K562 (cell line): ENCODE measurements around the gene CXCR2. TPM values are rescaled to one million over a fixed set of nuclear protein-coding genes. Genes with fewer than 3 reads are reported as not detected.

Source experiments
- ATAC-seq: fragments of 200-7000 bp; cut with Tn5 transposase; 3 replicates; pipeline ENCODE4 v1.9.1; 2020; ENCODE audit warnings: moderate library complexity
- BruUV-seq: library from RNA; stranded (reverse); fragments of 400-500 nt; replicated peaks from 2 replicates; lab custom pipeline; 2021; lab: Mats Ljungman, UMichigan
- CTCF ChIA-PET: fragments of 300-600 bp; formaldehyde crosslinking; extraction: SDS; loops from one replicate; lab custom pipeline; 2021; ENCODE audit warnings: low intra/inter-chr PET ratio; lab: Yijun Ruan, JAX
- POLR2A ChIA-PET: fragments of 300-600, 350-650 bp; sonication (Branson Sonifier 250); formaldehyde crosslinking; extraction: SDS; loops from one replicate; lab custom pipeline; 2021; ENCODE audit warnings: antibody characterized with exemption, inconsistent platforms; lab: Yijun Ruan, JAX
- DNase-seq, 4 experiments: peaks; one replicate each; pipeline versions ENCODE4 v3.0.0 to v3.0.0-alpha.2; 2011 to 2018; ENCODE audit warnings: low spot score in 3 of 4, mixed read lengths in 3 of 4; ENCODE audit errors: extremely low read depth in 1 of 4
- FAIRE-seq: peaks from 2 replicates; lab custom pipeline; 2011; peaks lifted over from hg19 to GRCh38; lab: Jason Lieb, UNC
- H2AFZ ChIP-seq: 2 replicates; pipeline ENCODE4 v1.6.0; 2011; ENCODE audit warnings: low read depth, low read length, control low read depth, inconsistent platforms
- H3K27ac ChIP-seq: fragments of 200-600 bp; 3 replicates; pipeline ENCODE4 v1.8.0; 2011; ENCODE audit warnings: low read depth, mild to moderate bottlenecking, control low read depth, inconsistent platforms, low read length, moderate library complexity, mixed read lengths; ENCODE audit errors: extremely low read depth
- H3K27me3 ChIP-seq, 2 experiments: fragments of 300-600 bp in 1 of 2; 2 replicates in 1 of 2; 3 replicates in 1 of 2; pipeline versions ENCODE4 v1.6.0 to v1.8.0; 2011; ENCODE audit warnings: inconsistent platforms in 2 of 2, low read length in 2 of 2, mild to moderate bottlenecking in 1 of 2, mixed read lengths in 1 of 2, moderate library complexity in 1 of 2; ENCODE audit not compliant: control insufficient read depth in 2 of 2, insufficient read depth in 2 of 2
- H3K36me3 ChIP-seq: fragments of 300-600 bp; 3 replicates; pipeline ENCODE4 v1.8.0; 2011; ENCODE audit warnings: mild to moderate bottlenecking, low read length, inconsistent platforms; ENCODE audit not compliant: control insufficient read depth, insufficient read depth
- H3K4me1 ChIP-seq, 2 experiments: fragments of 200-600 bp in 1 of 2; replicated peaks in 1 of 2; 2 replicates in 1 of 2; 3 replicates in 1 of 2; pipeline versions ENCODE4 v1.5.1 to v1.8.0; 2011; ENCODE audit warnings: inconsistent platforms in 2 of 2, low read length in 2 of 2, mild to moderate bottlenecking in 1 of 2, mixed read lengths in 1 of 2, moderate library complexity in 1 of 2; ENCODE audit not compliant: control insufficient read depth in 2 of 2, insufficient read depth in 2 of 2
- H3K4me2 ChIP-seq: 2 replicates; pipeline ENCODE4 v1.6.1; 2011; ENCODE audit warnings: low read length, control low read depth, inconsistent platforms, mixed read lengths; ENCODE audit not compliant: insufficient read depth
- H3K4me3 ChIP-seq: fragments of 200-600 bp; sonication (generic), shearing (Covaris generic); 2 replicates; pipeline ENCODE4 v1.5.1; 2016; ENCODE audit warnings: control low read depth, inconsistent platforms
- H3K79me2 ChIP-seq: fragments of 200-600 bp; 3 replicates; pipeline ENCODE4 v1.8.0; 2011; ENCODE audit warnings: low read length, inconsistent platforms; ENCODE audit not compliant: control insufficient read depth, insufficient read depth
- H3K9ac ChIP-seq, 2 experiments: 2 replicates each; pipeline versions ENCODE4 v1.6.0 to v1.6.1; 2011; ENCODE audit warnings: low read depth in 2 of 2, low read length in 2 of 2, control low read depth in 1 of 2, inconsistent platforms in 1 of 2, mild to moderate bottlenecking in 1 of 2, mixed read lengths in 1 of 2; ENCODE audit not compliant: insufficient read depth in 1 of 2
- H3K9me1 ChIP-seq: one replicate; pipeline ENCODE4 v1.6.0; 2011; ENCODE audit warnings: inconsistent platforms, mild to moderate bottlenecking, low read length, moderate library complexity; ENCODE audit not compliant: control insufficient read depth, insufficient read depth
- H3K9me3 ChIP-seq: replicated peaks from 2 replicates; pipeline ENCODE4 v1.5.1; 2011; ENCODE audit warnings: low read depth, low read length, inconsistent platforms; ENCODE audit not compliant: control insufficient read depth, insufficient read depth
- H4K20me1 ChIP-seq: replicated peaks from 2 replicates; pipeline ENCODE4 v1.6.1; 2011; ENCODE audit warnings: low read length, inconsistent platforms, mixed read lengths; ENCODE audit not compliant: control insufficient read depth, insufficient read depth
- CBX3 ChIP-seq, 2 experiments: IDR thresholded peaks; 1 replicate in 1 of 2; 2 replicates in 1 of 2; pipeline ENCODE4 v1.6.1; 2012; ENCODE audit warnings: inconsistent platforms in 2 of 2, low read length in 2 of 2, borderline replicate concordance in 1 of 2, control low read depth in 1 of 2
- EP300 ChIP-seq: IDR thresholded peaks from 2 replicates; pipeline ENCODE4 v1.6.1; 2012; ENCODE audit warnings: low read length, improper control_type of control experiment
- SRSF3 ChIP-seq: fragments of 200-400 bp; formaldehyde crosslinking; IDR thresholded peaks from 2 replicates; pipeline ENCODE4 v1.6.1; 2016; ENCODE audit warnings: mild to moderate bottlenecking, low read length, moderate library complexity; ENCODE audit not compliant: insufficient read depth
- TCF7L2 ChIP-seq: fragments of 150-350 bp; IDR thresholded peaks from 2 replicates; pipeline ENCODE4 v1.6.1; 2016; ENCODE audit warnings: low read depth, mild to moderate bottlenecking, low read length, moderate library complexity
- WGBS: fragments of 100-300 bp; shearing (Covaris generic); methylation state at CpG from one replicate; pipeline ENCODE4 v1.1.6; 2016; ENCODE audit warnings: low coverage, mixed read lengths; ENCODE audit not compliant: insufficient coverage; ENCODE audit errors: missing lambda C conversion rate; 5-methylcytosine and 5-hydroxymethylcytosine counted together
- in situ Hi-C: fragments of 300-500 bp; cut with MboI; formaldehyde crosslinking; loops from 4 replicates; pipeline ENCODE4 v1.15.0; 2018; ENCODE audit warnings: inconsistent platforms, mixed read lengths
- intact Hi-C: fragments of 100-400 bp; cut with micrococcal nuclease; formaldehyde crosslinking; loops from 2 replicates; pipeline ENCODE4 v1.14.2; 2022
- polyA plus RNA-seq, 8 experiments: library from polyadenylated mRNA; depleted of rRNA in 4 of 8; stranded (reverse) in 5 of 8; unstranded in 3 of 8; fragments of >200 nt; fragmentation: Nextera tagmentation in 2 of 8; fragmentation: Illumina TruSeq in 1 of 8; extraction: Ambion mirVana in 2 of 8; extraction: Trizol in 1 of 8; gene quantifications; 2 replicates each; pipeline versions ENCODE4 v1.2.1 to v1.2.3, GENCODE V29; 2011 to 2014; ENCODE audit warnings: inconsistent platforms in 1 of 8, missing spikeins in 1 of 8
- total RNA-seq, 7 experiments: library from RNA; depleted of rRNA in 6 of 7; stranded (reverse); fragments of >200 nt in 6 of 7; fragmentation: Illumina TruSeq in 2 of 7; extraction: Trizol in 2 of 7; gene quantifications; 2 replicates each; pipeline versions ENCODE4 v1.2.1 to v1.2.3, GENCODE V29; 2011 to 2021; ENCODE audit warnings: low replicate concordance in 1 of 7
- TF ChIP-seq, protein P1 (sequence below): fragments of 250-450 bp; sonication (Bioruptor Pico); IDR thresholded peaks from 2 replicates; pipeline ENCODE4 v1.5.0; 2020; ENCODE audit warnings: mild to moderate bottlenecking, borderline replicate concordance
- TF ChIP-seq, protein P2 (sequence below): fragments of 250-450 bp; sonication (Bioruptor Pico); IDR thresholded peaks from 2 replicates; pipeline ENCODE4 v1.8.0; 2022; ENCODE audit warnings: moderate library complexity, mild to moderate bottlenecking, inconsistent platforms
- TF ChIP-seq, protein P3 (sequence below): sonication (generic); formaldehyde crosslinking; IDR thresholded peaks from 2 replicates; pipeline ENCODE4 v1.8.1; 2022; ENCODE audit warnings: missing genetic modification reagents

CXCR2 gene
- total and polyA plus RNA-seq, 9 of the 15 experiments (the other 6 are each of a cell fraction or from before 2014, with no cell fraction given): not detected

DNA sequence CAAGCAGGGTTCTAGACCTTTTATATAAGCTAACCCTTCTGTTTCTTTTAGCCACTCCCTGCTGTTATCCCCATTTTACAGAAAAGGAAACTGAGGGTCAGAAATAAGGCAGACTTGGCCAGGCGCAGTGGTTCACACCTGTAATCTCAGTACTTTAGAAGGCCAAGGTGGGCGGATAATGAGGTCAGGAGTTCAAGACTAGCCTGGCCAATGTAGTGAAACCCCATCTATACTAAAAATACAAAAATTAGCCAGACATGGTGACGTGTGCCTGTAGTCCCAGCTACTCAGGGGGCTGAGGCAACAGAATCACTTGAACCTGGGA lies 42.5 kb upstream of the CXCR2 start:
- no peak for DNase-seq
- Histone ChIP-seq H4K20me1 (no peaks in the 10 kb centered on the region), H3K4me1 (no peaks in the 10 kb centered on the region), H3K27ac (no peak overlapping the region), H3K36me3 (no peaks in the 10 kb centered on the region), H3K4me2 (no peak overlapping the region), H3K79me2 (no peaks in the 10 kb centered on the region), H2AFZ (no peak overlapping the region), H3K27me3 (0 out of 5 replicates have a peak, but pooled peaks cover 0 to 7% of the 10 kb centered on the region in 2 experiments), H3K4me3 (no peak overlapping the region), H3K9ac (no peak overlapping the region), H3K9me3 (no peaks in the 10 kb centered on the region), H3K9me1 (no peaks in the 10 kb centered on the region)
- no TSS peak for BruUV-seq
- in situ Hi-C loops (no loop called here), intact Hi-C loops (no loop called here)
- ATAC-seq: no peak
- 18% methylated on average over 3 of the region's 3 CpGs for WGBS
- no peak for FAIRE-seq
- POLR2A ChIA-PET: no interaction called here
- CTCF ChIA-PET: no interaction called here
- TF ChIP-seq, protein P1, sequence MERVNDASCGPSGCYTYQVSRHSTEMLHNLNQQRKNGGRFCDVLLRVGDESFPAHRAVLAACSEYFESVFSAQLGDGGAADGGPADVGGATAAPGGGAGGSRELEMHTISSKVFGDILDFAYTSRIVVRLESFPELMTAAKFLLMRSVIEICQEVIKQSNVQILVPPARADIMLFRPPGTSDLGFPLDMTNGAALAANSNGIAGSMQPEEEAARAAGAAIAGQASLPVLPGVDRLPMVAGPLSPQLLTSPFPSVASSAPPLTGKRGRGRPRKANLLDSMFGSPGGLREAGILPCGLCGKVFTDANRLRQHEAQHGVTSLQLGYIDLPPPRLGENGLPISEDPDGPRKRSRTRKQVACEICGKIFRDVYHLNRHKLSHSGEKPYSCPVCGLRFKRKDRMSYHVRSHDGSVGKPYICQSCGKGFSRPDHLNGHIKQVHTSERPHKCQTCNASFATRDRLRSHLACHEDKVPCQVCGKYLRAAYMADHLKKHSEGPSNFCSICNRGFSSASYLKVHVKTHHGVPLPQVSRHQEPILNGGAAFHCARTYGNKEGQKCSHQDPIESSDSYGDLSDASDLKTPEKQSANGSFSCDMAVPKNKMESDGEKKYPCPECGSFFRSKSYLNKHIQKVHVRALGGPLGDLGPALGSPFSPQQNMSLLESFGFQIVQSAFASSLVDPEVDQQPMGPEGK: no peak
- TF ChIP-seq CBX3 (IDR thresholded peaks at IDR 0.05; ENCODE audit: borderline replicate concordance in 1 of 2, low read length in 2 of 2) (no peak), TCF7L2 (no peak), EP300 (no peak), SRSF3 (no peak)
- TF ChIP-seq, protein P2, sequence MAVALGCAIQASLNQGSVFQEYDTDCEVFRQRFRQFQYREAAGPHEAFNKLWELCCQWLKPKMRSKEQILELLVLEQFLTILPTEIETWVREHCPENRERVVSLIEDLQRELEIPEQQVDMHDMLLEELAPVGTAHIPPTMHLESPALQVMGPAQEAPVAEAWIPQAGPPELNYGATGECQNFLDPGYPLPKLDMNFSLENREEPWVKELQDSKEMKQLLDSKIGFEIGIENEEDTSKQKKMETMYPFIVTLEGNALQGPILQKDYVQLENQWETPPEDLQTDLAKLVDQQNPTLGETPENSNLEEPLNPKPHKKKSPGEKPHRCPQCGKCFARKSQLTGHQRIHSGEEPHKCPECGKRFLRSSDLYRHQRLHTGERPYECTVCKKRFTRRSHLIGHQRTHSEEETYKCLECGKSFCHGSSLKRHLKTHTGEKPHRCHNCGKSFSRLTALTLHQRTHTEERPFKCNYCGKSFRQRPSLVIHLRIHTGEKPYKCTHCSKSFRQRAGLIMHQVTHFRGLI: no peak
- TF ChIP-seq, protein P3, sequence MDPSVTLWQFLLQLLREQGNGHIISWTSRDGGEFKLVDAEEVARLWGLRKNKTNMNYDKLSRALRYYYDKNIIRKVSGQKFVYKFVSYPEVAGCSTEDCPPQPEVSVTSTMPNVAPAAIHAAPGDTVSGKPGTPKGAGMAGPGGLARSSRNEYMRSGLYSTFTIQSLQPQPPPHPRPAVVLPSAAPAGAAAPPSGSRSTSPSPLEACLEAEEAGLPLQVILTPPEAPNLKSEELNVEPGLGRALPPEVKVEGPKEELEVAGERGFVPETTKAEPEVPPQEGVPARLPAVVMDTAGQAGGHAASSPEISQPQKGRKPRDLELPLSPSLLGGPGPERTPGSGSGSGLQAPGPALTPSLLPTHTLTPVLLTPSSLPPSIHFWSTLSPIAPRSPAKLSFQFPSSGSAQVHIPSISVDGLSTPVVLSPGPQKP: no peak
